Suprapubic skin (tissue), 4 donors: Measurements from ENCODE around the gene FBXO22.

Source experiments
- EP300 ChIP-seq: sonication (generic); formaldehyde crosslinking; IDR thresholded peaks from one replicate; pipeline ENCODE4 v1.6.1; 2017; ENCODE audit warnings: antibody characterized with exemption
- POLR2A ChIP-seq, 2 donors: fragments of 450-650 bp; IDR thresholded peaks; one replicate each; pipeline ENCODE4 v1.6.1; 2017; ENCODE audit warnings: antibody characterized with exemption in 2 of 2, mild to moderate bottlenecking in 2 of 2, moderate library complexity in 2 of 2
- POLR2AphosphoS5 ChIP-seq, 3 donors: sonication (generic); formaldehyde crosslinking; IDR thresholded peaks; one replicate each; pipeline ENCODE4 v1.6.1; 2017; ENCODE audit warnings: antibody characterized with exemption in 3 of 3
- TF ChIP-seq, protein P1 (sequence below), 2 donors: fragments of 200-600 bp in 1 of 2; fragments of 450-650 bp in 1 of 2; sonication (generic) in 1 of 2; IDR thresholded peaks; one replicate each; pipeline ENCODE4 v1.5.1; 2016 to 2019; ENCODE audit warnings: antibody characterized with exemption in 2 of 2, mild to moderate bottlenecking in 1 of 2, moderate library complexity in 1 of 2

DNA sequence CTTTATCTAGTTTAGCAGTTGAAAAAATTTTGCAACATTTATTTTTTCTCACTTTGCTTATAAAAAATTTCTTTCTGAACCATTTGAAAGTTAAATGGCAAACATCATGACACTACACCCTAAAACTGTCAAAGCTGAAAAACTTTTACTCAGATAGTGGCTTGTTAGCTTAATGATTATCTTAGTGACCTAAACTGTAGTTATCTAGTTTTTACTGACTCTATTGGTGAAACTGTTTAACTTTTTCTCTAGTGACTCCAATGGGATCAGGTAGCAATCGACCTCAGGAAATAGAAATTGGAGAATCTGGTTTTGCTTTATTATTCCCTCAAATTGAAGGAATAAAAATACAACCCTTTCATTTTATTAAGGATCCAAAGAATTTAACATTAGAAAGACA, 13.3 kb downstream of the FBXO22 start:
- TF ChIP-seq, protein P1, sequence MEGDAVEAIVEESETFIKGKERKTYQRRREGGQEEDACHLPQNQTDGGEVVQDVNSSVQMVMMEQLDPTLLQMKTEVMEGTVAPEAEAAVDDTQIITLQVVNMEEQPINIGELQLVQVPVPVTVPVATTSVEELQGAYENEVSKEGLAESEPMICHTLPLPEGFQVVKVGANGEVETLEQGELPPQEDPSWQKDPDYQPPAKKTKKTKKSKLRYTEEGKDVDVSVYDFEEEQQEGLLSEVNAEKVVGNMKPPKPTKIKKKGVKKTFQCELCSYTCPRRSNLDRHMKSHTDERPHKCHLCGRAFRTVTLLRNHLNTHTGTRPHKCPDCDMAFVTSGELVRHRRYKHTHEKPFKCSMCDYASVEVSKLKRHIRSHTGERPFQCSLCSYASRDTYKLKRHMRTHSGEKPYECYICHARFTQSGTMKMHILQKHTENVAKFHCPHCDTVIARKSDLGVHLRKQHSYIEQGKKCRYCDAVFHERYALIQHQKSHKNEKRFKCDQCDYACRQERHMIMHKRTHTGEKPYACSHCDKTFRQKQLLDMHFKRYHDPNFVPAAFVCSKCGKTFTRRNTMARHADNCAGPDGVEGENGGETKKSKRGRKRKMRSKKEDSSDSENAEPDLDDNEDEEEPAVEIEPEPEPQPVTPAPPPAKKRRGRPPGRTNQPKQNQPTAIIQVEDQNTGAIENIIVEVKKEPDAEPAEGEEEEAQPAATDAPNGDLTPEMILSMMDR (IDR thresholded peaks at IDR 0.05): no peak
- TF ChIP-seq POLR2A (IDR thresholded peaks at IDR 0.05) (no peak), POLR2AphosphoS5 (IDR thresholded peaks at IDR 0.05) (no peak), EP300 (no peak)
